ENCODE measurements around the gene DYNC1I1. TPM values are rescaled to one million over a fixed set of nuclear protein-coding genes. Genes with fewer than 3 reads are reported as not detected.

DYNC1I1 gene
- total and polyA plus RNA-seq, 2 donors (not counting 3 experiments of a cell fraction or from before 2014, with no cell fraction given): 1.8 to 3.6 TPM

GRCh38 chr7:96076350-96076707, 304.0 kb downstream of the DYNC1I1 start:
- Histone ChIP-seq H3K36me3 (ENCODE audit: control insufficient read depth in 2 of 2, extremely low read depth in 1 of 2, insufficient read depth in 2 of 2, low read length in 2 of 2) (no peaks in the 10 kb centered on the region), H3K4me2 (ENCODE audit: insufficient read depth, low read length) (peak overlapping the region; percentile 98), H3K9me3 (replicated peaks; ENCODE audit: control insufficient read depth, insufficient read depth, low read length) (no peaks in the 10 kb centered on the region), H3K79me2 (ENCODE audit: control insufficient read depth, insufficient read depth, low read length) (no peaks in the 10 kb centered on the region), H2AFZ (ENCODE audit: low read depth, low read length) (peak overlapping the region; percentile 99), H4K20me1 (replicated peaks; ENCODE audit: control insufficient read depth, extremely low read depth, insufficient read depth, low read length) (no peaks in the 10 kb centered on the region), H3K4me1 (ENCODE audit: control insufficient read depth, extremely low read depth, insufficient read depth, low read length) (peaks cover 8% of the 10 kb centered on the region), H3K9ac (replicated peaks; ENCODE audit: extremely low read depth, insufficient read depth, low read length) (peak overlapping the region; percentile 21), H3K27me3 (ENCODE audit: control insufficient read depth in 2 of 2, insufficient read depth in 2 of 2, low read length in 2 of 2) (peaks cover 0 to 3% of the 10 kb centered on the region in 2 experiments), H3K27ac (ENCODE audit: insufficient read depth, low read depth, low read length) (no peak overlapping the region), H3K9me1 (replicated peaks; ENCODE audit: control insufficient read depth, extremely low read depth, insufficient read depth, low read length) (no peaks in the 10 kb centered on the region), H3K4me3 (replicated peaks in 1 of 3; ENCODE audit: insufficient read depth in 1 of 3, low read depth in 1 of 3, low read length in 3 of 3) (peak overlapping the region; percentile 46 to 80 (median 80))
- intact Hi-C loops (cut with micrococcal nuclease): loop anchor here (2.0 to 10.0 kb wide), 7 partner anchors 106 to 988 kb away; partner anchors contain the start of genes SEM1 and SLC25A13
- POLR2A ChIA-PET: no interaction called here
- no TSS peak for BruUV-seq (replicated peaks)
- no peak for FAIRE-seq
- dilution Hi-C loops (cut with MboI; ENCODE audit: extremely low pct_ligation_motif_present, low sequenced_read_pairs): no loop called here
- TF ChIP-seq POLR2AphosphoS5 (IDR thresholded peaks at IDR 0.05; ENCODE audit: insufficient read depth, low read depth, low read length) (no peak), POLR2A (IDR thresholded peaks at IDR 0.05; ENCODE audit: low read depth, low read length) (no peak), FOS (IDR thresholded peaks at IDR 0.05; ENCODE audit: borderline replicate concordance, insufficient read depth, low read length) (no peak), EZH2 (IDR thresholded peaks at IDR 0.05; ENCODE audit: borderline replicate concordance, low read depth, low read length, severe bottlenecking) (no peak), CTCF (IDR thresholded peaks at IDR 0.05; ENCODE audit: extremely low read depth in 1 of 2, insufficient read depth in 1 of 2, low read depth in 1 of 2, low read length in 2 of 2) (no peak), MAX (IDR thresholded peaks at IDR 0.05; ENCODE audit: insufficient read depth, insufficient read length) (no peak), JUN (IDR thresholded peaks at IDR 0.05; ENCODE audit: borderline replicate concordance, insufficient read depth, insufficient read length, low read depth) (no peak), GATA2 (IDR thresholded peaks at IDR 0.05; ENCODE audit: insufficient read depth, insufficient read length, low read depth, low read length) (no peak), MYC (IDR thresholded peaks at IDR 0.05; ENCODE audit: low read depth, low read length) (no peak)
- CTCF ChIA-PET: interaction anchor here (1.3 to 5.2 kb wide), 9 partner anchors 7 to 950 kb away, joined by 3 to 125 read pairs (median 5); no protein-coding TSS in a partner anchor
- DNase-seq (ENCODE audit: low read depth, low spot score): peak; percentile 12
